CD4-positive, alpha-beta T cell treated with Interleukin-1 beta for 1 hour (primary cell): ENCODE data around the gene TOMM40L.

Experiments used
- DNase-seq, 2 donors: peaks; one replicate each; pipeline ENCODE4 v3.0.0-alpha.2; 2020 to 2022

Gene TOMM40L

DNA sequence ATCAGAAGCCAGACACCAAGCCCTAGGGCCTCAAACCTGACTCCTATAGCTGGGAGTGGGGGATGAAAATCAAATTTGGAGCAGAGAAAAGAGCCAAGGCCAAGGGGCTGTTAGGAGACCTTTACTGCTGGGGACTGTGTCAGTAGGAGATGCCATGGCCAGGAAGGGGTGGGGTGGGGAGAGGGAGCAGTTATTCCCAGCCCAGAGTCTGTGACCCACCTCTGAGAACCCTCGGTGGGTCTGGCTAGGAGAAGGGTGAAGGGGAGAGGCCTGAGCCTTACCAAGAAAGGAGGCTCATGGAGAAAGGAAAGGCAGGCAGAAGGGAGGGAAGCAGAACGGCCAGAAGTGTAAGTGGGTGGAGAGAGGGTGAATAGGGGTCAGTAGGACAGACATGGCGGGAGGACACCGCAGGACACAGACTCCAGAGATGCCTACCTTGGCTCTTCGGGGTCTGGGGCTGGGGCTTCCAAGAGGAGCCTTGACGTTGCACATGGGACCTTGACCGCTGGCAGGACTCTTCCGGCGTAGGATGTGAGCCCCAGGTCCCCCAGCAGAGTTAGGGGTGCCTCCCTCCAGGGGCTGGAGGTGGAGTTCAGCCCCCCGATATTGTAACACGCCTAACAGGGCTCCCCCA is 28.2 kb upstream of the TOMM40L start:
- no peak for DNase-seq

DNA sequence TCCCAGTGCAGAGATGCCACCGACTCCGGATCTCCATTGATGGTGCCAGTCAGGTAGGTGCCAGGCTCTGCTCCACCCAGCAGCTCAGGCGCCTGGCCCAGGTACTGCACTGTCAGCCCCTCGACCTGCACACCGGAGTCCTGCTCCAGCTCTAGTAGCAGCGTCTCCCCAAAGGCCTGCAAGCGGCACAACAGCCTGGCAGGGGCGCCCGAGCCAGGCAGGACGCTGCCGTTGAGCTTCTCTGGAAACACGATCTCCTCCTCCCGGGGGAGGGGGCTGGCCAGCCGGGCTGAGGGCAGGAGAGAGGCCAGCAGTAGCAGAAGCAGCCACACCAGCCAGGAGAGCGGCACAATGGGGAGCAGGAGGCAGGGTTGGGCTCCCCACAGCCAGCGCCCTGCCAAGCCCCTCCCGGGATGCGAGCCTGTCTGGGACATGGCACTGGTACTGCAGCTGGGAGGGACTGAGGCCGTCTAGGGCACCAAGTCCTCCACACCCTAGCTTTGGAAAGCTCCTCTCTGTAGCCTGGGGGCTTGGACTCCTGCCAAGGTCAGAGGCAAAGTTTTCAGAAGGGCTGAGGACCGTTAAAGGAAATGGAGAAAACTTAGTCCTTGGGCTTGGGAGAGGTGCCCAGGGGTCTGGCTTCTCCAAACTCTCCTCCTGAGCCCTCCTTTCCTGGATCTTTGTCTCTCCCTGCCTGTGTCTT is 27.5 kb upstream of the TOMM40L start:
- DNase-seq, result no peak

DNA sequence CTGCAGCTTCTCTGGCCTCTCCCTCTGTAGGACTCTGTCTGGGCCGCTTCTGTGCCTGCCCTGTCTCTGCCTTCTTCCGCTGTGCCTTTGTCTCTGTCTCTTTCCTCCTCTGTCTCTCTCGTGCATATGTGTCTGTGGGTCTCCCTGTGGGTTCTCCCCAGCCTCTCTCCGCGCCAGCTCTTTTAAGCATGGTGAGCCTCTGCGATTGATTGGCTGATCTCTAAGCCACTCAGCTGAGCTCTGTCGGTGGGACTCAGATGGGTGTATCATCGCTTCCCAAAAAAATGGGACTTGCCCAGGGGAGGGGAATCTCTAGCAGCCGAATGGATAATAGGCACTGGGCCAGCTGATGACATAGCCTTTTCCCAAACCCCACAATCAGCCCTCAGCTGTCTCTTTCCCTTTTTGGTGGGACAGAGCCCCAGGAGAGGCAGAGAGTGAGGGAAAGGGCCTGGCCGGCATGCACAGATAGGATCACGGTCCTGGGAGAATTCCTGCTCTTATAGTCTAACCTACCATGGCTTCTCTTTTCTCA is 26.9 kb upstream of the TOMM40L start, which contains the start of gene ADAMTS4:
Gene ADAMTS4 (minus strand): TSS at position 158 of the 535 bp plus-strand sequence. CDS start 427 bp downstream, outside the sequence.
- DNase-seq, result no peak

DNA sequence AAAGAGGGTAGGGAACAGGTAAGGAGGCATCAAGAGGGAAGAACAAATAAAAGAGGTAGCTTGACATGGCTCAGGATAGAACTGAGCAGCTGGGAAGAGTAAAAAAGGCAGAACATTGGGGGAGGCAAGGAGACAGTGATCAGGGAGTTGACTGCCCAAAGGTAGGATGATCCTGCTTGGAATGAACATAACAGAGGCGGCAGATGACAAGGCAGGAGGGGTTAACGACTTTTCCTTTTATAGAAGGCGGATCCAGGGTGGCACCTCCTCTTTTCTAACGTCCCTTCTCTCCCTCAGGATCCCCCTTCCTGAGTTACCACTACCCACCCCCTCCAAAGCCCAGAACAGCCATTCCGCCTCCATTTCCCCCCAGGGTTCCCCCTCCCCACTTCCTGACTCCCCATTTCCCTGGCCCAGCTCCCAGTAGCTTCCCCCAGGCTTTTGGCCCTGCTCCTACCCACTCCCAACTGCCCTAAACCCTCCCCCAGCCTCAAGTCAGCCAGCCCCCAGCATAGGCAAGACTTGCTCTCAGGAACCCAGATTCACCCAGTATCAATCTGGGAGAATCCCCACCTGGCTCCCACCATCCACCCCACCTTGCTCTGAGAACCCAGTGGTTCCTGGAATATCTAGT is 26.2 kb upstream of the TOMM40L start:
- no peak for DNase-seq

DNA sequence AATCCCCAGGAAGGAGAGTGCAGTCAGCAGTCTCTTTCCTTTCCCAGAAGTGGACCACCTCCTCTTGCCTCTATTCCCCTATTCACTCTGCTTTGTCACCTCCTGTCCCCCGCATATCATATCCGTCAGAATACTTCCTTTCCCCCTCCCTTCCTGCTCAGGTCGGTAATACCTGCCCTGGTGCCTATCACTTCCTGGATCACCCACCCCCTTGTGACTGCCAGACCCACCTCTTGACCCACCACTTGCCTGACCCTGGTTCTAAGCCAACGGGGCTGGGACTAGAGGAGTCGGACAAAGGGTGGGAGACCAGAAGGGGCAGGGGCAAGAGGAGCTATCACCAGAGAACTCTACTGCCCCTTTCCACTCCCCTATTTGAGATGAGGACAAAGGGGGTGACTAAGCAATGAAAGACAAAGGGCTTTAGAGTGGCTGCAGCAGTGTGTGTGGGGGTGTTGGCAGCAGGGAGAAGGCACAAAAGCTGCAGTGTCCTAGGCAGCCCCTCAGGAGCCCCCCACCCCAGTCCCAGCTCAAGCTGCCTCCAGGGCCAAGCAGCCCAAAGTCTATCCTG is 25.4 kb upstream of the TOMM40L start:
- no peak for DNase-seq

DNA sequence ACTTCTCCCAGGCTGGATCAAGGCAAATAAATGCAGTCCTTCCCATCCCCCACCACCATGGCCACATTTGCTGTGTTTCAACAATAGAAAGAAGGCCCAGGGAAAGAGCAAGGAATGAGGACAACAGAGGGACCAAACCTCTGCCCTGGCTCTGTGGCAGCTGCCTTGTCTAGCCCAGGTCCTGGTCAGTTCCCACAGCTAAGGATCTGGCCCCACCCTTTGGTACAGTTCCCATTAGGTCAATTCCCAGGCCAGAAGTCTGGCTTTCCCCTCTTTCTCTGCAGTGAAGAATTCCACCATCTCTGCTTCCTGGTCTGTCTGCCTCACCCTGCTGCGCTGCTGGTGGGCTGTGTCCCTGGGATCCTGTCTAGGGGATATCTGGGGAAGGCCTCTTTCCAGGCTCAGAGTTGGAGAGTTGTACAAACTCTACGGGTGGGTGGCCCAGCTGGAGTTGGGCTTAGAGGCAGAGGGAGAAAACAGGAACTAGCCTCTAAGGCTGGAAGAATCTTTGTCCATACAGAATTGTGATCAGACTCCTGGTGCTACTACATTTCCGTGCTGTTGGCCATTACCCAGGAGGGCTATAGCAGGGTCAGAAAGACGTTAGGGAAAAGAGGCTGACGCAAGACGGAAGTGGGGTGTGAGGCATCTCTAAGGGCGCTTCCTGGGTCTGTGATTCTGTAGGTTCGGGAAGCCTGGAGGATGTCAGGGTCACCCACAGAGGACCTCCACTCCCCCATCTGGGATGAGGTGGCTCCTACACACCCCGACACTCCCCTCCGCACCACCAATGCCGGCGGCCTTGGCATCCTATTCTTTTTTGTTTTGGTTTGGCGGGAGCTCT is 24.6 kb upstream of the TOMM40L start:
- DNase-seq, result no peak

DNA sequence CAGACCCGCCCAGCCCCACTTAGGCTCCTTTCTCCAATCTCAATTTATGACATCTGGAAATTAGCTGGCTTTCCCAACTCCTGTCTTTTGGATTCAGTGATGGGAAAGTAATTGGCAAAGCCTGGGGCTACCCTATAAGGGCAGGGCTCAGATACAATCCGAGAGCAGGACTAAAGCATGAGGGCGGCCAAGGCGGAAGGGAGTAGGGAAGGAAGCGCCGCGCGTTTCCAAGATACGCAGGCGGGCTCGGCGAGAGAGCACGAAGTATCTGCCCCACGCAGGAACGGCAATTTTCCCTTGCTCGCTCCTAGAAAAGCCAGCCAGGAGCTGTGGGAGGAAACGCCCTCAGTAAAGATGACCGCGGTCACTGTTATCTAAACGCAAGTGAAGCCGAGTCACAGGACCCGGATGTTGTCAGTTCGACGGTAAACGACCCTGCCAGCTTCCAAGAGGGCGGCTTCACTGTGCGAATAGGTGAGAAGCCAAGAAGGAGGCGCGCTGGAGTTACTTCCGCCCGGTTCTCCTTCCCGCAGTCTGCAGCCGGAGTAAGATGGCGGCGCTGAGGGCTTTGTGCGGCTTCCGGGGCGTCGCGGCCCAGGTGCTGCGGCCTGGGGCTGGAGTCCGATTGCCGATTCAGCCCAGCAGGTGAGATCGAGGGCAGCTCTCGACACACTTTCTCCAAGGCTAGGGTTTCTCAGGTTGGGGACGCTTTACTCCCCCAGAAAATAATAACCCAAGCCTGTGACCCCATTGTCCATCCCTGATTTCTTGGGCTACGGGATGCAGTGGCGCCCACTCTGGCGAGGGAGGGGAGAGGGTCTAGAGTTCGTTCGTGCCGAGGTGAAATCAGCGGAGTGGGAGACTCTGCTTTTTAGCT is 23.8 kb upstream of the TOMM40L start, which contains the start of gene NDUFS2:
Gene NDUFS2 (plus strand): TSS at position 532 of the 877 bp plus-strand sequence. CDS start 19 bp downstream, at position 551.
- peak; percentile 97 for DNase-seq

DNA sequence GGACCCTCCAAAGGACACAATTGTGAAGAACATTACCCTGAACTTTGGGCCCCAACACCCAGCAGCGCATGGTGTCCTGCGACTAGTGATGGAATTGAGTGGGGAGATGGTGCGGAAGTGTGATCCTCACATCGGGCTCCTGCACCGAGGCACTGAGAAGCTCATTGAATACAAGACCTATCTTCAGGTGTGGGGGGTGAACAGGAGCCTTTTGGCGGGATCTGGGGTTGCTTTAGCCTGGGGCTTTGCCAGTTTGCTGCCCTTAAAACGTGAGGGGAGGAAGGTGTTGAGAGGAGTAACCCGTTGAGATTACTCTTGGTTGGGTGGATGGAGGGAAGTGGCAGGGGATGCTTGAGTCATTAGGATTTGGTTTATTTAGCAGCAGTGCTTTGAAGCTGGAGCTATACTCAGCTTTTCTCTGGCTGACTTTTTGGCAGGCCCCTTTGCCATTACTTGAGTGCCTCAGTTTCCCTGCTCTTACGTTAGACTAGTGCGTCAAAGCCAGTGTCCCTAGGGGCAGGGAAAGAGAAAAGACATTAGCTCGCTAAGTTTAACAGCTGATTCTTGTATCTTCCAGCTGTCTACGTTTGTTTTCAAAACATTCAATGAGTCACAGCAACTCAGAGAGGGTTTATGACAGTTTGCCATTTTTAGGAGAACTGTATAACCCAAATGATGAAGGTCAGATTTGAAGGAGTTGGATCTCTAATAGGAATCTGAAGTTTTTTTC is 19.3 kb upstream of the TOMM40L start:
- no peak for DNase-seq

DNA sequence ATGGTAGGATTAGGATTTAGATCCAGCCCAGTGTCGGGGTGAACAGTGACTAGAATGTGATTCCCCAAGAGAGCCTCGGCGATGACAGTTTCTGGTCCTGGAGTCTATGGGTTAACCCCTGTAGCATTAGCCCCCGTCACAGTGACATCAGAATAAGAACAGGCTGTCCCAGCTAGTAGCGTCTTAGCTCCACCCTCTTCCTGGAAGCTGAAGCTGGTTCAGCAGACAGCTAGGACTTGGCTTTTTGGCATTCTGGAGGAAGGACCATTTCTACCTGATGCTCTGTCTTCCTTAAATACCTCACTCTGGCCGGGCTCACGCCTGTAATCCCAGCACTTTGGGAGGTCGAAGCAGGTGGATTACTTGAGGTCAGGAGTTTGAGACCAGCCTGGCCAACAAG is 18.7 kb upstream of the TOMM40L start:
- no peak for DNase-seq

DNA sequence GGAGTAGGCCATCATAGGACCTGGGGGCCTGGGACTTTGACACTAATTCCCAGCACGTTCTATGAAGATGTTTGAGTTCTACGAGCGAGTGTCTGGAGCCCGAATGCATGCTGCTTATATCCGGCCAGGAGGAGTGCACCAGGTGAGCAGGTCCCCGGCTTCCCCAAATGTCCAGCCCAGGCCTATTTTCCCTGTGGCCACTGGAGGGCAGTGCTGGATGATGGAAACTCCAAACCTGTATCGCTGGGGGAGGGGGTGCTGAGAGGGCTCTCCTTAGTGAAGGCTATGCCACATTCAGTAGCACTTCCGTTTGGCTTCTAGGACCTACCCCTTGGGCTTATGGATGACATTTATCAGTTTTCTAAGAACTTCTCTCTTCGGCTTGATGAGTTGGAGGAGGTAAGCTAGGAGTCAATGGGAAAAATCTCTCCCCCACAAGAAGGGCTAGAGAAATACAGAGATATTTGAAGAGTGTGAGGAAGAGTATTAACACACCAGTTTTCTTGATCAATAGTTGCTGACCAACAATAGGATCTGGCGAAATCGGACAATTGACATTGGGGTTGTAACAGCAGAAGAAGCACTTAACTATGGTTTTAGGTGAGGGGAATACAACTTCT is 16.0 kb upstream of the TOMM40L start:
- peak; percentile 79 to 80 for DNase-seq

DNA sequence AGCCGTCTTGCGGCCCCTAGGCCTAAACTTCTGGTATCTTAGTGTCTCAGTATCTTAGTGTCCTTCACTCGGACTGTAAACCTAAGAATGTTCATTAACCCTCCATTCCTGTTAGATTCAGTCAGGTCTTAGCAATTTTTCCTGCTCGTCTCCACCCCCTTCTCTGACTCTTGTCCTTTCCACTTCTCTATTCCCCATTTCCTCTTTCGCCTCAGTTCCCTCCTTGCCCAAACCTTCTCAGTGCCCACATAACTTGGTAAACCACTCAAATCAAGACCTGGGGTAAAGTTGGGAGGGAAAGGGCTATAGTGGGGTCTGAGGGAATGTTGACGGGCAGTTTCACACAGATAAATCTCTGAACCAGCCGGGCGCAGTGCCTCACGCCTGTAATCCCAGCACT is 11.5 kb upstream of the TOMM40L start:
- no peak for DNase-seq

DNA sequence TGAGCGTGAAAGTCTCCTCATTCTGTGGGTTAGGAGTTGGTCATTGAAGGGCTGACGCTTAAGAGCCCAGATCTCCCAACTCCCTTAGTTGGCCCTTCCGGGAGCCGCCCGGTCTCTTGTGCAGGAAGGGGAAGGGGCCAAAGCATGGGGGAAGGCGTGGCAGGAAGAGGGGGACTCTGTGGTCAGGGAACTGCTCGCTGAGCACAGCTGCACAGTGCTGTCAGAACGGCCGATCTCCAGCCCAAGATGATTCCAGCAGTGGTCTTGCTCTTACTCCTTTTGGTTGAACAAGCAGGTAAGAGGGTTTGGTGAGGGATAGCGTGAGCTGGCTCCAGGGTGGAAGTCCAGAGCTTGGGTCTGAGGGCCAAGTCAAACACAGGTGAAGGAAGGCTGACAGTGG is 10.8 kb upstream of the TOMM40L start, which contains the start of gene FCER1G:
Gene FCER1G (plus strand): TSS at position 220 of the 400 bp plus-strand sequence. CDS start 27 bp downstream, at position 247.
- DNase-seq, result peak in 1 of 2 donors; percentile 74

DNA sequence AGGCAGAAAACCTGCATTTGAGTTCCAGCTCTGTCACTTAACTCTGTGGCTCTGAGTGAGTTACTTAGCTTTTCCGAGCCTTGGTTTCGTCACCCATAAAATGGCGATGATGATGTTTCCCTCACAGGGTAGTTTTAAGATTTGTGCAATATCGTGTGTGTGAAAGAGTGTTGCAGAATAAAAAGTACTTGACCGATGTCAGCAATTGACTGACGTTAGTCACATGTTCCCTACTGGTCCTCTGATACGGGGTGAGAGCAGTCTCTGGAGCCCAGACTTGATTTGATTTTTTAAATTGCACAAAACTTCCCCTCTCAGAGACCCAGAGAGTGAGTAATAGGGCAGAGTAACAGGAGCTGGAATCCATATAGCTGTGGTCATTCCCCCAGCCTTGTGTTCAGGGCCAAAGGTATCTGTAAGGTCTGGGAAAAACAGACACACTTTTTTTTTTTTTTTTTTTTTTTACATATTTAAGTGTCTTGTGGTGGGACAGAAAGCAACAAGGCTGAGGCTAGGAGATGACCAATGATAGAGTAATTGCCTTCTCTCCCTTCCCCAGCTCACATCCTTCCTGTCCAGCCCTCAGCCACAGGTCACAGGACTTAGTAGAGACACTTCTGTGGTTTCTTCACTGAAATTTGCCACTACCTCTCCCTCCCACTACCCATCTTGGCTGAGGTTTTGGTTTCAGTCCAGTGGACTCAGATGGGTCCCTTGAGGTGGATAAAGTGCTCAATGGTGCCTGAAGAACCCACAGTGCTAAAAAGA is 8.7 kb upstream of the TOMM40L start:
- peak; percentile 20 to 64 for DNase-seq

DNA sequence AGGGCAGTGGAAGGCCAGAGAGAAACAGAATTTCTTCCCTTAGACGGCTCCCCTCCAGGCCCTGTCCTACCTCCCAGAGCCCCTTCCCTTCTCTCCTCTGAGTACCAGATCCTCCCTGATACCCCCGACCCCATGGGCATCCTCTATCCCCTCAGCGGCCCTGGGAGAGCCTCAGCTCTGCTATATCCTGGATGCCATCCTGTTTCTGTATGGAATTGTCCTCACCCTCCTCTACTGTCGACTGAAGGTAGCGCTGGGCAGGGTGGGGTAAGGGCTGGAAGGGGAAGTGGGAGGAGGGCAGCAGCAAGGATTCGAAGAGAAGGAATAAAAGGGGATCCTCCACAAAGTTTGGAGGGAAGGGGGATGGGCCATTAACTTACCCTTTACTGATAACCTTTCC is 8.0 kb upstream of the TOMM40L start:
- no peak for DNase-seq

DNA sequence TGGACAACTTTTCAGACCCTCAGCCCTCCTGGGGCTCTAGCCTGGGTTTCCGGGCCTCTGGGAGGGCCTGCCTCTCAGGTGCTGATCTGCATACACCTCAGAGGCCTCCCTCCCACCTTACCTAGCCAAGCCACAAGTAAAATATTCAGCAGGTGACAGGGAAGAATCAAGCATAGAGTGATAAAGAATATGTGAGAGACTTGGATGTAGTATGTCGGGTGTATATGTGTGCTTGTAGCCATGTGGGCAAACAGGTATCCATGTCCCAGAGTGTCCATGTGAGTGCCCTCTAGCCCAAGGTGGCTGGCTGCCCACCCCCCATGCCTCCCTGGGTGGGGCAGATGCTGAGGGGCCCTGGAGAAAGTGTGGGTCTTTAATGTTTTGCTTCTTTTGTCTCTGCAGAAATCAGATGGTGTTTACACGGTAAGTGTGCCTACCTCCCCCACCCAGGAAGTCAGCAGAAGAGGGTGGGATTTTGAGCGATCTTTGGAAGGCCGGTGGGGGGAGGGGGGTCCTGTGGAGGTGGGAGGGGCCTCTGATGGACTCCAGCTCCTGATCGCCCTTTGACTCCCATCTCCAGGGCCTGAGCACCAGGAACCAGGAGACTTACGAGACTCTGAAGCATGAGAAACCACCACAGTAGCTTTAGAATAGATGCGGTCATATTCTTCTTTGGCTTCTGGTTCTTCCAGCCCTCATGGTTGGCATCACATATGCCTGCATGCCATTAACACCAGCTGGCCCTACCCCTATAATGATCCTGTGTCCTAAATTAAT is 7.4 kb upstream of the TOMM40L start:
- DNase-seq, result no peak

DNA sequence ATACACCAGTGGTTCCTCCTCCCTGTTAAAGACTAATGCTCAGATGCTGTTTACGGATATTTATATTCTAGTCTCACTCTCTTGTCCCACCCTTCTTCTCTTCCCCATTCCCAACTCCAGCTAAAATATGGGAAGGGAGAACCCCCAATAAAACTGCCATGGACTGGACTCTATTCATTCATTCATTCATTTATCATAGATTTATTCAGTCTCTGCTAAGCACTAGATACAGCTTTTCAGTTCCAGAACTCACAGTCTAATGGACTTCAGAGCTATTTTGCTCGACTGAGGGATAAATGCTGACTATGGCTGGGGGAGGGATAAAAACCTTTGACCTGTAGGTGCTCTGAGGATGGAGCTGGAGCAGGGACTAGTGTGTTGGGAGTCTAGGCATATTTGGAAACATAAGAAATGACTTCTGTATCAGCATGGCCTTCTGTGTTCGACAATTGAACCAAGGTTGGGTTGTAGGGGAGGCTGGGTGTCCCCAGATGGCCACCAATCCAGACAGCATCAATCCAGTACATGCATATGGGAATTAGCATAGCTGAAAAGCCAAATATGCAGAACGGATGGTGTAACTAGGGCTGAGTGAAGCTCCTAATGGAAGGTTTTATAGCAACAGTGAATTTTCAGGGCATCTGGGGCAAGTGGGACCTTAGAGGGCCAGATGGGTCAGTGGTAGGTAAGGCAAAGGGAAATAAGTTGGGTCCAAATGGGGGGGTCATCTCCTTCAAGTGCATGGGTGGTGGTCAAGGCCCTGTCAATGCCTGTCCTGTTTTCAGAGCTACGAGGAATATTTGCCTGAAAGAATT is 6.6 kb upstream of the TOMM40L start:
- no peak for DNase-seq

DNA sequence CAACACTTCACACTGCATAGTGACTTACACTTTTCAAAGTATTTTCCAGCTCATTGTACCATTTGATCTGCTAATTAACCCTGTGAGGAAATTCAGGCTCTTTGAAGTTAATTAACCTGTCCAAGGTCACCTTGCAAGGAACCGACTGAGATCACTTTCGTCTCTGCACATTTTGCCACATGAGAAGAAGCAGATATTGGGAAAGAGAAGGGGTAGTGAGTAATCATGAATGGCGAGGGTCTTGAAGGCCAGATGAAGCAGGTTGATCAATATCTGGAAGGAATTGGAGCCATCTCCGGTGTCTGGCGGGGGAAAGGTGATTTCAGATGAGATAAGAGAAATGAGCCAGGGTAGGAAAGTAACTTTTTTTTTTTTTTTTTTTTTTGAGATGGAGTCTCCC is 5.9 kb upstream of the TOMM40L start:
- no peak for DNase-seq
